ENCODE results near the gene PRM2. TPM values are rescaled to one million over a fixed set of nuclear protein-coding genes. Genes with fewer than 3 reads are reported as not detected.

The PRM2 gene
- total RNA-seq, 4 donors from 2014 or later = not detected

GRCh38 chr16:11253009-11253994 is 23.0 kb downstream of the PRM2 start:
- TF ChIP-seq EP300 (IDR thresholded peaks at IDR 0.05) = no peak
- no peak for TF ChIP-seq CTCF (IDR thresholded peaks at IDR 0.05)
- no peak for TF ChIP-seq POLR2A (IDR thresholded peaks at IDR 0.05)
- no peak for TF ChIP-seq POLR2AphosphoS5 (IDR thresholded peaks at IDR 0.05)
- no peaks in the 10 kb centered on the region for H3K27me3 ChIP-seq
- peak overlapping the region in 1 of 2 donors; percentile 80 for H3K4me3 ChIP-seq
- peak overlapping the region in 2 of 4 donors; percentile 27 to 33 for H3K27ac ChIP-seq
- H3K4me1 ChIP-seq = peaks cover 0 to 51% (median 4%) of the 10 kb centered on the region in 3 donors
- H3K9me3 ChIP-seq = no peaks in the 10 kb centered on the region
- WGBS, 2 donors (ENCODE audit: low coverage in 1 of 2) = 88 to 100% methylated on average over 1 of the region's 5 CpGs
- no peaks in the 10 kb centered on the region for H3K36me3 ChIP-seq
- no peak for ATAC-seq

GRCh38 chr16:11252482-11252931 is 23.8 kb downstream of the PRM2 start:
- 87 to 93% methylated on average over 2 to 6 of the region's 8 CpGs for WGBS, 2 donors (ENCODE audit: low coverage in 1 of 2)

GRCh38 chr16:11251525-11252481 is 24.5 kb downstream of the PRM2 start:
- TF ChIP-seq EP300 (IDR thresholded peaks at IDR 0.05) (no peak), CTCF (IDR thresholded peaks at IDR 0.05) (no peak)
- no peak overlapping the region for H3K27ac ChIP-seq
- peak overlapping the region in 1 of 2 donors; percentile 2 for H3K4me3 ChIP-seq
- H3K4me1 ChIP-seq = peaks cover 0 to 39% (median under 1%) of the 10 kb centered on the region in 3 donors
- no peaks in the 10 kb centered on the region for H3K9me3 ChIP-seq
- no peak for ATAC-seq
- no peaks in the 10 kb centered on the region for H3K36me3 ChIP-seq
- no peaks in the 10 kb centered on the region for H3K27me3 ChIP-seq
- 92% methylated on average over 2 to 8 of the region's 18 CpGs for WGBS, 2 donors (ENCODE audit: low coverage in 1 of 2)

More at GRCh38 chr16:11252482-11252931, 23.8 kb downstream of the PRM2 start:
- no peak for TF ChIP-seq POLR2AphosphoS5 (IDR thresholded peaks at IDR 0.05)
- TF ChIP-seq EP300 (IDR thresholded peaks at IDR 0.05) = no peak
- no peak for TF ChIP-seq CTCF (IDR thresholded peaks at IDR 0.05)
- no peak for TF ChIP-seq POLR2A (IDR thresholded peaks at IDR 0.05)
- H3K4me3 ChIP-seq = peak overlapping the region in 1 of 2 donors; percentile 2
- no peak for ATAC-seq
- H3K27me3 ChIP-seq = no peaks in the 10 kb centered on the region
- no peaks in the 10 kb centered on the region for H3K36me3 ChIP-seq
- no peaks in the 10 kb centered on the region for H3K9me3 ChIP-seq
- H3K4me1 ChIP-seq = peaks cover 0 to 46% (median 4%) of the 10 kb centered on the region in 3 donors
- no peak overlapping the region for H3K27ac ChIP-seq

- Histone ChIP-seq H3K4me3 (no peak overlapping the region), H3K9me3 (no peaks in the 10 kb centered on the region), H3K4me1 (peaks cover 0 to 36% (median 0%) of the 10 kb centered on the region in 3 donors), H3K36me3 (no peaks in the 10 kb centered on the region), H3K27ac (no peak overlapping the region), H3K27me3 (no peaks in the 10 kb centered on the region)
- 89 to 93% methylated on average over 4 to 9 of the region's 10 CpGs for WGBS, 2 donors (ENCODE audit: low coverage in 1 of 2)
- ATAC-seq = no peak
- TF ChIP-seq EP300 (IDR thresholded peaks at IDR 0.05) (no peak), CTCF (IDR thresholded peaks at IDR 0.05) (no peak), POLR2AphosphoS5 (IDR thresholded peaks at IDR 0.05) (no peak), POLR2A (IDR thresholded peaks at IDR 0.05) (no peak)
These were observed 25.3 kb downstream of the PRM2 start for GRCh38 chr16:11250786-11251524.

All from gastroesophageal sphincter (tissue), 4 donors.